HepG2 (cell line): ENCODE data around the gene DHX16. TPM values are rescaled to one million over a fixed set of nuclear protein-coding genes. Genes with fewer than 3 reads are reported as not detected.

ENCODE experiments used
- ATRX ChIP-seq: sonication (generic); formaldehyde crosslinking; IDR thresholded peaks from 2 replicates; pipeline ENCODE4 v1.4.0; 2020; ENCODE audit warnings: missing genetic modification reagents, borderline replicate concordance
- BRD4 ChIP-seq: sonication (generic); formaldehyde crosslinking; IDR thresholded peaks from 2 replicates; pipeline ENCODE4 v1.4.0; 2020; ENCODE audit warnings: missing genetic modification reagents
- DBP ChIP-seq: sonication (generic); formaldehyde crosslinking; IDR thresholded peaks from 2 replicates; pipeline ENCODE4 v1.4.0; 2020; ENCODE audit warnings: missing genetic modification reagents; ENCODE audit errors: not compliant biosample characterization
- GATAD1 ChIP-seq: IDR thresholded peaks from 2 replicates; pipeline ENCODE4 v1.6.1; 2016; ENCODE audit warnings: missing genetic modification reagents, missing compliant biosample characterization
- HHEX ChIP-seq: IDR thresholded peaks from 2 replicates; pipeline ENCODE4 v1.6.1; 2016; ENCODE audit warnings: control low read depth
- HOXA9 ChIP-seq: sonication (generic); formaldehyde crosslinking; IDR thresholded peaks from 2 replicates; pipeline ENCODE4 v1.8.1; 2022; ENCODE audit warnings: missing genetic modification reagents, mild to moderate bottlenecking, moderate library complexity, borderline replicate concordance
- MXI1 ChIP-seq: IDR thresholded peaks from 3 replicates; pipeline ENCODE4 v1.6.1; 2012; ENCODE audit warnings: low read depth, low read length, inconsistent platforms, borderline replicate concordance
- PCBP2 ChIP-seq: fragments of 200-400 bp; formaldehyde crosslinking; optimal IDR thresholded peaks from 2 replicates; pipeline ENCODE3; 2018; ENCODE audit warnings: low read length, low read depth; ENCODE audit not compliant: poor library complexity, severe bottlenecking
- PHF21A ChIP-seq: sonication (generic); formaldehyde crosslinking; IDR thresholded peaks from 2 replicates; pipeline ENCODE4 v1.5.0; 2020; ENCODE audit warnings: mild to moderate bottlenecking, missing genetic modification reagents
- REL ChIP-seq: sonication (generic); formaldehyde crosslinking; conservative IDR thresholded peaks from 2 replicates; pipeline ENCODE4 v1.8.0; 2022; ENCODE audit warnings: mild to moderate bottlenecking, missing genetic modification reagents, moderate library complexity
- REXO4 ChIP-seq: sonication (generic); formaldehyde crosslinking; IDR thresholded peaks from 2 replicates; pipeline ENCODE4 v1.8.0; 2022; ENCODE audit warnings: missing genetic modification reagents, mild to moderate bottlenecking, borderline replicate concordance
- TFAP4 ChIP-seq: sonication (generic); IDR thresholded peaks from 2 replicates; pipeline ENCODE4 v1.6.1; 2016; ENCODE audit warnings: low read depth, borderline replicate concordance
- ZBTB8A ChIP-seq: sonication (generic); formaldehyde crosslinking; IDR thresholded peaks from 2 replicates; pipeline ENCODE4 v1.4.0; 2020; ENCODE audit warnings: mild to moderate bottlenecking, low read depth, missing genetic modification reagents, borderline replicate concordance
- ZNF562 ChIP-seq: sonication (generic); formaldehyde crosslinking; IDR thresholded peaks from 2 replicates; pipeline ENCODE4 v1.8.0; 2022; ENCODE audit warnings: missing genetic modification reagents, borderline replicate concordance
- ZNF570 ChIP-seq: sonication (generic); formaldehyde crosslinking; IDR thresholded peaks from 2 replicates; pipeline ENCODE4 v1.4.0; 2020; ENCODE audit warnings: mild to moderate bottlenecking, missing genetic modification reagents, borderline replicate concordance
- ZNF615 ChIP-seq: sonication (generic); formaldehyde crosslinking; IDR thresholded peaks from 2 replicates; pipeline ENCODE4 v1.5.0; 2020; ENCODE audit warnings: mild to moderate bottlenecking, missing genetic modification reagents, borderline replicate concordance
- ZNF674 ChIP-seq: sonication (generic); formaldehyde crosslinking; IDR thresholded peaks from 2 replicates; pipeline ENCODE4 v1.5.0; 2020; ENCODE audit warnings: low read depth, mild to moderate bottlenecking, missing genetic modification reagents
- ZNF850 ChIP-seq: sonication (generic); formaldehyde crosslinking; conservative IDR thresholded peaks from 2 replicates; pipeline ENCODE4 v1.9.0; 2021; ENCODE audit warnings: mild to moderate bottlenecking, missing genetic modification reagents
- polyA plus RNA-seq, 8 experiments: library from polyadenylated mRNA; depleted of rRNA in 3 of 8; stranded (reverse) in 7 of 8; unstranded in 1 of 8; fragments of >200 nt; fragmentation: Illumina TruSeq in 4 of 8; extraction: Trizol in 4 of 8; gene quantifications; 2 replicates each; pipeline versions ENCODE4 v1.2.1 to v1.2.3, GENCODE V29; 2011 to 2016; ENCODE audit warnings: low read depth in 4 of 8, missing spikeins in 1 of 8, mixed read lengths in 1 of 8; ENCODE audit not compliant: insufficient read depth in 1 of 8
- total RNA-seq, 5 experiments: library from RNA; depleted of rRNA; stranded (reverse); fragments of >200 nt; fragmentation: Illumina TruSeq; extraction: Trizol; gene quantifications; 2 replicates each; pipeline ENCODE4 v1.2.3, GENCODE V29; 2016; ENCODE audit warnings: low read depth in 1 of 5
- TF ChIP-seq, protein P1 (sequence below): sonication (generic); formaldehyde crosslinking; IDR thresholded peaks from 2 replicates; pipeline ENCODE4 v1.4.0; 2020; ENCODE audit warnings: mild to moderate bottlenecking, missing genetic modification reagents
- TF ChIP-seq, protein P2 (sequence below): sonication (generic); formaldehyde crosslinking; conservative IDR thresholded peaks from 2 replicates; pipeline ENCODE4 v1.8.0; 2022; ENCODE audit warnings: missing genetic modification reagents
- TF ChIP-seq, protein P3 (sequence below): sonication (generic); formaldehyde crosslinking; IDR thresholded peaks from 2 replicates; pipeline ENCODE4 v1.4.0; 2020; ENCODE audit warnings: missing genetic modification reagents
- TF ChIP-seq, protein P4 (sequence below): IDR thresholded peaks from 2 replicates; pipeline ENCODE4 v1.6.1; 2016; ENCODE audit warnings: mild to moderate bottlenecking, missing biosample characterization, missing genetic modification reagents

The DHX16 gene
- total and polyA plus RNA-seq, 2 of the 13 experiments (the other 11 are each of a cell fraction or from before 2014, with no cell fraction given) = 57.0 to 58.5 TPM

DNA sequence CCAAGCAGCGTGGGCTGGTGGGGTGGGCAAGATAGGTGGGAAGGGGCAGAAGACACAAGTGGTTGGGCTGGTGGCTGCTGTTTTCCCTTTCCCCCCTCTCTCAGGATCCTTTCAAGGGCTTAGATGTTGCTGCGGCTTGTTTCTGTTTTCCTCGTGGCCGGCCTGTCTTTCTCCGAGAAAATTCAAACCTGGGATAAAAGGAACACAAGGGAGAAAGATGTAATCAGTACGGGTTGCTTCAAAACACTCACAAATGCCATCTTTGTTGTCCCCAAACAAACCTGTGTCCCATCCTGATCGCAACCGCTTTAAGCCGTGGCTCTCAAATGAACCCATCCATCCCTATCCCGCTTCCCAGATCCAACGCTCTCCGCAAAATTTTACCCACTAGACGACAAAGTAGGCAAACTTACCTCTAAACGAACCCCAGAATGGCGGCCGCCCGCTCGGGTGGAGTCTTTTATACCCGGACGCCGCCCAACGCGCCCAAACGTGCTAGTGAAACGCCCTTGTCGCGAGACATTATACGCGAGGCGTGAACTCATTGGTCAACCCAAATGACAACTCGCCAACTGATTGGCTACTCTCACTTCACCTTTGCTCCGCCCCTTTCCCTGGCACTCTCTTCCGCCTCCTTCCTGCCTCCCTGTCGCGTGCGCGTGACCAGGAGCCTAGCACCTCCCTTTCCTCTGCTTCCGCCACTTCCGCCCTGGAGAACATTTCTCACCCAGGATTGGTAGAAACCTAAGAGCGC, 55.8 kb downstream of the DHX16 start, which contains the start of gene PPP1R10 (continued):
- TF ChIP-seq ZNF562 (CRISPR knock-in tag) (no peak), HHEX (0 out of 2 replicates have a peak, but pooled peaks have one; percentile 10), PHF21A (peak; percentile 67; the same call in 1 of the 2 replicates), GATAD1 (CRISPR knock-in tag) (peak; percentile 84), ZNF850 (CRISPR knock-in tag) (no peak), DBP (no peak), PCBP2 (peak; percentile 31), ZNF615 (CRISPR knock-in tag) (no peak; the same call in 1 of the 2 replicates), TFAP4 (no peak; the same call in 1 of the 2 replicates), ZNF570 (CRISPR knock-in tag) (no peak), MXI1 (no peak; the same call in 2 of the 3 replicates), HOXA9 (CRISPR knock-in tag) (no peak), ZBTB8A (CRISPR knock-in tag) (peak; percentile 89; the same call in 1 of the 2 replicates), ATRX (CRISPR knock-in tag) (no peak), REL (CRISPR knock-in tag) (no peak), REXO4 (CRISPR knock-in tag) (no peak), ZNF674 (CRISPR knock-in tag) (0 out of 2 replicates have a peak, but pooled peaks have one; percentile 59), BRD4 (CRISPR knock-in tag) (peak; percentile 90)
- TF ChIP-seq, protein P1, sequence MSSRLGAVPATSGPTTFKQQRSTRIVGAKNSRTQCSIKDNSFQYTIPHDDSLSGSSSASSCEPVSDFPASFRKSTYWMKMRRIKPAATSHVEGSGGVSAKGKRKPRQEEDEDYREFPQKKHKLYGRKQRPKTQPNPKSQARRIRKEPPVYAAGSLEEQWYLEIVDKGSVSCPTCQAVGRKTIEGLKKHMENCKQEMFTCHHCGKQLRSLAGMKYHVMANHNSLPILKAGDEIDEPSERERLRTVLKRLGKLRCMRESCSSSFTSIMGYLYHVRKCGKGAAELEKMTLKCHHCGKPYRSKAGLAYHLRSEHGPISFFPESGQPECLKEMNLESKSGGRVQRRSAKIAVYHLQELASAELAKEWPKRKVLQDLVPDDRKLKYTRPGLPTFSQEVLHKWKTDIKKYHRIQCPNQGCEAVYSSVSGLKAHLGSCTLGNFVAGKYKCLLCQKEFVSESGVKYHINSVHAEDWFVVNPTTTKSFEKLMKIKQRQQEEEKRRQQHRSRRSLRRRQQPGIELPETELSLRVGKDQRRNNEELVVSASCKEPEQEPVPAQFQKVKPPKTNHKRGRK (CRISPR knock-in tag) = no peak
- TF ChIP-seq, protein P2, sequence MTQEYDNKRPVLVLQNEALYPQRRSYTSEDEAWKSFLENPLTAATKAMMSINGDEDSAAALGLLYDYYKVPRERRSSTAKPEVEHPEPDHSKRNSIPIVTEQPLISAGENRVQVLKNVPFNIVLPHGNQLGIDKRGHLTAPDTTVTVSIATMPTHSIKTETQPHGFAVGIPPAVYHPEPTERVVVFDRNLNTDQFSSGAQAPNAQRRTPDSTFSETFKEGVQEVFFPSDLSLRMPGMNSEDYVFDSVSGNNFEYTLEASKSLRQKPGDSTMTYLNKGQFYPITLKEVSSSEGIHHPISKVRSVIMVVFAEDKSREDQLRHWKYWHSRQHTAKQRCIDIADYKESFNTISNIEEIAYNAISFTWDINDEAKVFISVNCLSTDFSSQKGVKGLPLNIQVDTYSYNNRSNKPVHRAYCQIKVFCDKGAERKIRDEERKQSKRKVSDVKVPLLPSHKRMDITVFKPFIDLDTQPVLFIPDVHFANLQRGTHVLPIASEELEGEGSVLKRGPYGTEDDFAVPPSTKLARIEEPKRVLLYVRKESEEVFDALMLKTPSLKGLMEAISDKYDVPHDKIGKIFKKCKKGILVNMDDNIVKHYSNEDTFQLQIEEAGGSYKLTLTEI (CRISPR knock-in tag) = no peak
- TF ChIP-seq, protein P3, sequence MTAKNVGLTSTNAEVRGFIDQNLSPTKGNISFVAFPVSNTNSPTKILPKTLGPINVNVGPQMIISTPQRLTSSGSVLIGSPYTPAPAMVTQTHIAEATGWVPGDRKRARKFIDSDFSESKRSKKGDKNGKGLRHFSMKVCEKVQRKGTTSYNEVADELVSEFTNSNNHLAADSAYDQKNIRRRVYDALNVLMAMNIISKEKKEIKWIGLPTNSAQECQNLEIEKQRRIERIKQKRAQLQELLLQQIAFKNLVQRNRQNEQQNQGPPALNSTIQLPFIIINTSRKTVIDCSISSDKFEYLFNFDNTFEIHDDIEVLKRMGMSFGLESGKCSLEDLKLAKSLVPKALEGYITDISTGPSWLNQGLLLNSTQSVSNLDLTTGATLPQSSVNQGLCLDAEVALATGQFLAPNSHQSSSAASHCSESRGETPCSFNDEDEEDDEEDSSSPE = no peak; the same call in none of the 2 replicates
- TF ChIP-seq, protein P4, sequence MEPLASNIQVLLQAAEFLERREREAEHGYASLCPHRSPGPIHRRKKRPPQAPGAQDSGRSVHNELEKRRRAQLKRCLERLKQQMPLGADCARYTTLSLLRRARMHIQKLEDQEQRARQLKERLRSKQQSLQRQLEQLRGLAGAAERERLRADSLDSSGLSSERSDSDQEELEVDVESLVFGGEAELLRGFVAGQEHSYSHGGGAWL (CRISPR knock-in tag) = peak; percentile 21
